ENCODE data around the gene ZFP36. TPM values are rescaled to one million over a fixed set of nuclear protein-coding genes. Genes with fewer than 3 reads are reported as not detected.

The ZFP36 gene
- total RNA-seq, 2 donors from 2014 or later, result 55.8 to 108 TPM

- 0% methylated on average over 7 of the region's 7 CpGs for WGBS, 2 donors
- ATAC-seq, result peak; percentile 58
- peak overlapping the region; percentile 88 to 98 (median 96) for H3K27ac ChIP-seq
- peak; percentile 93 to 97 (median 96) for DNase-seq
- H3K9me3 ChIP-seq, result no peaks in the 10 kb centered on the region
- H3K4me3 ChIP-seq, result no peak overlapping the region
- TF ChIP-seq POLR2A (IDR thresholded peaks at IDR 0.05), result no peak
- peak; percentile 82 to 99 (median 93) for TF ChIP-seq CTCF (IDR thresholded peaks at IDR 0.05)
- peaks cover 53% of the 10 kb centered on the region for H3K4me1 ChIP-seq
- no peaks in the 10 kb centered on the region for H3K27me3 ChIP-seq
- intact Hi-C loops (cut with DNase I), result loop anchor here (10.0 kb wide), 1 partner anchor 67 kb away; the partner anchor contains the start of gene SAMD4B
- H3K36me3 ChIP-seq (replicated peaks in 1 of 2; ENCODE audit: insufficient read depth in 1 of 2, low read depth in 2 of 2), result no peaks in the 10 kb centered on the region
Measured at GRCh38 chr19:39411832-39412099, 5.1 kb downstream of the ZFP36 start.

GRCh38 chr19:39412100-39412866, 5.6 kb downstream of the ZFP36 start, which contains the start of gene PLEKHG2:
Gene PLEKHG2 (plus strand): TSS chr19:39412669. CDS start chr19:39414087, 1,418 bp downstream.
- 0% methylated on average over 23 to 47 of the region's 60 CpGs for WGBS, 2 donors
- intact Hi-C loops (cut with DNase I), result loop anchor here (10.0 kb wide), 1 partner anchor 67 kb away; the partner anchor contains the start of gene SAMD4B
- Histone ChIP-seq H3K4me3 (peak within 1 kb of the TSS; percentile 30 to 33), H3K27ac (peak within 1 kb of the TSS; percentile 88 to 98 (median 96)), H3K4me1 (peaks cover 53% of the 10 kb centered on the region), H3K9me3 (no peaks in the 10 kb centered on the region), H3K36me3 (replicated peaks in 1 of 2; ENCODE audit: insufficient read depth in 1 of 2, low read depth in 2 of 2) (no peaks in the 10 kb centered on the region), H3K27me3 (no peaks in the 10 kb centered on the region)
- DNase-seq (peak; percentile 95 to 99 (median 97)), ATAC-seq (peak; percentile 75)
- TF ChIP-seq CTCF (IDR thresholded peaks at IDR 0.05) (peak in 6 of 7 experiments; percentile 73 to 88 (median 78)), POLR2A (IDR thresholded peaks at IDR 0.05) (peak; percentile 60 to 94 (median 90))

GRCh38 chr19:39412867-39413271, 6.2 kb downstream of the ZFP36 start:
- Histone ChIP-seq H3K27ac (peak overlapping the region; percentile 63 to 98 (median 71)), H3K27me3 (no peaks in the 10 kb centered on the region), H3K4me1 (peaks cover 50% of the 10 kb centered on the region), H3K36me3 (replicated peaks in 1 of 2; ENCODE audit: insufficient read depth in 1 of 2, low read depth in 2 of 2) (no peaks in the 10 kb centered on the region), H3K9me3 (no peaks in the 10 kb centered on the region), H3K4me3 (peak overlapping the region; percentile 30 to 33)
- TF ChIP-seq POLR2A (IDR thresholded peaks at IDR 0.05), result no peak
- peak in 2 of 7 experiments; percentile 4 to 60 for TF ChIP-seq CTCF (IDR thresholded peaks at IDR 0.05)
- WGBS, 2 donors, result 0% methylated on average over 10 to 24 of the region's 24 CpGs
- intact Hi-C loops (cut with DNase I), result loop anchor here (10.0 kb wide), 1 partner anchor 68 kb away; the partner anchor contains the start of gene SAMD4B
- no peak for ATAC-seq
- DNase-seq, result peak in 1 of 4 donors; percentile 31

- intact Hi-C loops (cut with DNase I), result loop anchor here (10.0 kb wide), 1 partner anchor 69 kb away; the partner anchor contains the start of gene SAMD4B
- H3K4me1 ChIP-seq, result peaks cover 45% of the 10 kb centered on the region
Measured at GRCh38 chr19:39413272-39413910, 6.7 kb downstream of the ZFP36 start.

More at GRCh38 chr19:39413272-39413910, 6.7 kb downstream of the ZFP36 start:
- ATAC-seq, result no peak
- TF ChIP-seq POLR2A (IDR thresholded peaks at IDR 0.05) (no peak), CTCF (IDR thresholded peaks at IDR 0.05) (no peak)
- Histone ChIP-seq H3K27me3 (no peaks in the 10 kb centered on the region), H3K9me3 (no peaks in the 10 kb centered on the region), H3K27ac (peak overlapping the region; percentile 46 to 98 (median 71)), H3K4me3 (peak overlapping the region; percentile 4 to 33), H3K36me3 (replicated peaks in 1 of 2; ENCODE audit: insufficient read depth in 1 of 2, low read depth in 2 of 2) (no peaks in the 10 kb centered on the region)
- peak in 2 of 4 donors; percentile 36 to 38 for DNase-seq
- 5 to 10% methylated on average over 12 to 31 of the region's 54 CpGs for WGBS, 2 donors
